ENCODE results near the gene CDC14B. TPM values are rescaled to one million over a fixed set of nuclear protein-coding genes. Genes with fewer than 3 reads are reported as not detected.

CDC14B gene
- total RNA-seq, 1 experiment from 2014 or later, result 28.4 TPM

DNA sequence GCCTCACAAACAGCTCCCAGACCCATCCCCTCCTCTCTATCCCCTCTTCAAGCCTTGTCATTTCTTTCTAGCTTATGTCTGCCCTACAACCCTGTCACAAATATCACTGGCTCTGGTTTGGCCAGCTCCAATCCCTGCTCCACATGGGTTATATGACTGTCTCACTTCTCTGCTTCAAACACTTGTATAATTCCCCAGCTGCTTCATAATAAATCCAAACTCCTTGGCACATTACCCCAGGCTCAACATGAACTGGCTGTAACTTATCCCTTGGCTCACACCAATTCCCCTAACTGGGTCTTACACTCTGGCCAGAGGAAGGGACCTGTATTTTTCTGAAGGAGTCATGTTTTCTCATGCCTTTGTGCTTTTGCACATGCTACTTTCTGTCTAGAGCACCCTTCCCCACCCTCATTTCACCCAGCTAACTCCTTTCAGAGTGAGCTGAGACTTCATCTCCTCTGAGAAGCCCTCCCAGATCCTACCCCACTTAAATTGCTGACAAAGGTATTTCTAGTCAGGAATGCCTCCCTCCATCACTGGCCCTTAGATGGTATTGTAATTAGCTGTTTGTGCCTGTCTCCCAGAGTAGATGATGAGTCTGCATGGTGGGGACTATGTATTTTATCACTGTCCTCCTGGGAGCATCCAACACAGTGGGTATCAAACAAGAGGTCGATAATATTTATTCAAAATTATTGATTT lies 30.1 kb upstream of the CDC14B start:
- no peak for DNase-seq

More for the DNA sequence above, 30.1 kb upstream of the CDC14B start:
- no peaks in the 10 kb centered on the region for H3K79me1 ChIP-seq (ENCODE audit: insufficient read depth, low read depth, low read length, poor library complexity, severe bottlenecking)
- H3K14ac ChIP-seq (ENCODE audit: insufficient read depth, low read length), result no peak overlapping the region
- no peak overlapping the region for H3K27ac Mint-ChIP-seq
- no peaks in the 10 kb centered on the region for H3K79me2 ChIP-seq (ENCODE audit: insufficient read depth, low read length)
- H3K4me1 ChIP-seq (ENCODE audit: insufficient read depth, low read length), result no peaks in the 10 kb centered on the region
- H3K4me2 ChIP-seq (ENCODE audit: insufficient read depth, insufficient read length, low read length), result no peak overlapping the region
- H2BK5ac ChIP-seq (ENCODE audit: insufficient read length, low read length), result no peak overlapping the region
- H2BK12ac ChIP-seq (ENCODE audit: insufficient read length, low read depth, low read length), result no peak overlapping the region
- H2BK120ac ChIP-seq (ENCODE audit: low read depth, low read length, poor library complexity, severe bottlenecking), result no peak overlapping the region
- H3K27ac ChIP-seq (ENCODE audit: insufficient read length, low read depth, low read length), result no peak overlapping the region
- no peak overlapping the region for H4K8ac ChIP-seq (replicated peaks; ENCODE audit: insufficient read length, low read depth, low read length)
- H4K5ac ChIP-seq (ENCODE audit: insufficient read length, low read depth, low read length), result no peak overlapping the region
- H2AK5ac ChIP-seq (ENCODE audit: insufficient read length, low read length), result no peak overlapping the region
- H3T11ph ChIP-seq (ENCODE audit: low read length), result no peak overlapping the region
- no peak overlapping the region for H3K4ac ChIP-seq (ENCODE audit: low read depth, low read length)
- H3K27me3 Mint-ChIP-seq (ENCODE audit: low read depth), result no peaks in the 10 kb centered on the region
- H3K9me3 Mint-ChIP-seq, result no peaks in the 10 kb centered on the region
- H3K27me3 ChIP-seq (ENCODE audit: insufficient read depth, low read length), result no peaks in the 10 kb centered on the region
- TF ChIP-seq, protein P1, sequence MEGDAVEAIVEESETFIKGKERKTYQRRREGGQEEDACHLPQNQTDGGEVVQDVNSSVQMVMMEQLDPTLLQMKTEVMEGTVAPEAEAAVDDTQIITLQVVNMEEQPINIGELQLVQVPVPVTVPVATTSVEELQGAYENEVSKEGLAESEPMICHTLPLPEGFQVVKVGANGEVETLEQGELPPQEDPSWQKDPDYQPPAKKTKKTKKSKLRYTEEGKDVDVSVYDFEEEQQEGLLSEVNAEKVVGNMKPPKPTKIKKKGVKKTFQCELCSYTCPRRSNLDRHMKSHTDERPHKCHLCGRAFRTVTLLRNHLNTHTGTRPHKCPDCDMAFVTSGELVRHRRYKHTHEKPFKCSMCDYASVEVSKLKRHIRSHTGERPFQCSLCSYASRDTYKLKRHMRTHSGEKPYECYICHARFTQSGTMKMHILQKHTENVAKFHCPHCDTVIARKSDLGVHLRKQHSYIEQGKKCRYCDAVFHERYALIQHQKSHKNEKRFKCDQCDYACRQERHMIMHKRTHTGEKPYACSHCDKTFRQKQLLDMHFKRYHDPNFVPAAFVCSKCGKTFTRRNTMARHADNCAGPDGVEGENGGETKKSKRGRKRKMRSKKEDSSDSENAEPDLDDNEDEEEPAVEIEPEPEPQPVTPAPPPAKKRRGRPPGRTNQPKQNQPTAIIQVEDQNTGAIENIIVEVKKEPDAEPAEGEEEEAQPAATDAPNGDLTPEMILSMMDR (conservative IDR thresholded peaks at IDR 0.05), result no peak
- no peaks in the 10 kb centered on the region for H4K20me1 ChIP-seq (ENCODE audit: control insufficient read depth, insufficient read depth, insufficient read length)
- no peak overlapping the region for H3K9ac ChIP-seq (ENCODE audit: extremely low read depth, insufficient read length, low read length)
- H3K23ac ChIP-seq (ENCODE audit: insufficient read length, low read depth, low read length), result no peak overlapping the region
- H3K4me3 Mint-ChIP-seq, result no peak overlapping the region
- no peak overlapping the region for H2BK15ac ChIP-seq (ENCODE audit: low read depth, low read length)
- H4K91ac ChIP-seq (ENCODE audit: insufficient read length, low read depth, low read length), result no peak overlapping the region
- peaks cover 2 to 11% (median 4%) of the 10 kb centered on the region in 3 experiments; a peak in 6 of 7 replicates for H3K36me3 Mint-ChIP-seq (ENCODE audit: insufficient read depth in 1 of 3, low read depth in 3 of 3)
- H3K9me3 ChIP-seq (ENCODE audit: control insufficient read depth, low read depth, low read length), result no peaks in the 10 kb centered on the region
- WGBS (ENCODE audit: extremely low coverage, insufficient read length, low lambda C conversion rate), result no CpG with 5 or more reads among the region's 1 CpG
- no peak overlapping the region for H3K56ac ChIP-seq (ENCODE audit: insufficient read length, low read depth, low read length)
- H3K18ac ChIP-seq (ENCODE audit: insufficient read length, low read depth, low read length), result no peak overlapping the region
- peaks cover 0 to 2% of the 10 kb centered on the region in 2 experiments; a peak in 1 of 4 replicates for H3K4me1 Mint-ChIP-seq
- H2AFZ ChIP-seq (ENCODE audit: low read length), result no peak overlapping the region
- H3K23me2 ChIP-seq (ENCODE audit: insufficient read length, low read depth, low read length, poor library complexity, severe bottlenecking), result no peaks in the 10 kb centered on the region
- H2BK20ac ChIP-seq (ENCODE audit: low read depth, low read length, poor library complexity, severe bottlenecking), result no peak overlapping the region
